Smooth muscle cell (in vitro differentiated cells): Measurements from ENCODE around the gene ZNF10. TPM values are rescaled to one million over a fixed set of nuclear protein-coding genes. Genes with fewer than 3 reads are reported as not detected.
A peak's percentile ranks its signal among the peaks of the same experiment; 100 is the strongest.

ENCODE experiments used
- DNase-seq: peaks from one replicate; lab custom pipeline; 2025; ENCODE audit not compliant: unreplicated experiment; lab: John Stamatoyannopoulos, UW
- H2AFZ ChIP-seq: fragments of 200-600 bp; sonication (generic); 2 replicates; pipeline ENCODE4 v1.6.0; 2016; ENCODE audit warnings: antibody characterized with exemption, low read depth, mild to moderate bottlenecking
- H3F3A ChIP-seq: fragments of 200-600 bp; sonication (generic); 2 replicates; pipeline ENCODE4 v1.6.0; 2017; ENCODE audit warnings: antibody characterized with exemption, low read depth
- H3K27ac ChIP-seq: fragments of 200-600 bp; sonication (generic); 2 replicates; pipeline ENCODE4 v1.5.1; 2016; ENCODE audit warnings: low read depth, mild to moderate bottlenecking
- H3K27me3 ChIP-seq: fragments of 200-600 bp; sonication (generic); 2 replicates; pipeline ENCODE4 v1.6.1; 2016; ENCODE audit warnings: low read depth, mild to moderate bottlenecking
- H3K36me3 ChIP-seq: fragments of 200-600 bp; sonication (generic); 2 replicates; pipeline ENCODE4 v1.5.1; 2016; ENCODE audit warnings: low read depth
- H3K4me1 ChIP-seq: fragments of 200-600 bp; sonication (generic); 2 replicates; pipeline ENCODE4 v1.5.1; 2016; ENCODE audit warnings: low read depth
- H3K4me2 ChIP-seq: fragments of 200-600 bp; sonication (generic); 2 replicates; pipeline ENCODE4 v1.6.0; 2016; ENCODE audit warnings: mild to moderate bottlenecking
- H3K4me3 ChIP-seq: fragments of 200-600 bp; sonication (generic); 2 replicates; pipeline ENCODE4 v1.5.1; 2016; ENCODE audit warnings: mild to moderate bottlenecking
- H3K79me2 ChIP-seq: fragments of 200-600 bp; sonication (generic); 2 replicates; pipeline ENCODE4 v1.6.0; 2016; ENCODE audit warnings: low read depth, mild to moderate bottlenecking
- H3K9ac ChIP-seq: fragments of 200-600 bp; sonication (generic); 2 replicates; pipeline ENCODE4 v1.6.0; 2016; ENCODE audit warnings: low read depth
- H3K9me3 ChIP-seq: fragments of 200-600 bp; sonication (generic); replicated peaks from 2 replicates; pipeline ENCODE4 v1.5.1; 2016; ENCODE audit warnings: low read depth
- H4K20me1 ChIP-seq: fragments of 200-600 bp; sonication (generic); 2 replicates; pipeline ENCODE4 v1.6.0; 2016; ENCODE audit warnings: low read depth
- CTCF ChIP-seq: fragments of 200-600 bp; sonication (generic); IDR thresholded peaks from 2 replicates; pipeline ENCODE4 v1.5.1; 2017; ENCODE audit warnings: borderline replicate concordance, mild to moderate bottlenecking, antibody characterized with exemption; ENCODE audit not compliant: insufficient read depth, poor library complexity, severe bottlenecking
- WGBS: methylation state at CpG from one replicate; pipeline ENCODE4 v1.1.7; 2016; ENCODE audit warnings: low lambda C conversion rate; 5-methylcytosine and 5-hydroxymethylcytosine counted together
- polyA plus RNA-seq: library from polyadenylated mRNA; unstranded; fragments of >200 nt; fragmentation: Nextera tagmentation; extraction: Ambion mirVana; gene quantifications from 2 replicates; pipeline ENCODE4 v1.2.1, GENCODE V29; 2016
- total RNA-seq: library from RNA; depleted of rRNA; stranded (reverse); fragments of >200 nt; gene quantifications from 2 replicates; pipeline ENCODE4 v1.2.3, GENCODE V29; 2014

ZNF10 gene
- total and polyA plus RNA-seq, 2 experiments from 2014 or later: 2.9 to 13.8 TPM

GRCh38 chr12:133120385-133121191 lies 9.8 kb upstream of the ZNF10 start:
- no peak overlapping the region for H2AFZ ChIP-seq
- peaks cover 95% of the 10 kb centered on the region for H3K9me3 ChIP-seq
- H3F3A ChIP-seq: no peaks in the 10 kb centered on the region
- no peak overlapping the region for H3K27ac ChIP-seq
- peaks cover 5% of the 10 kb centered on the region for H3K79me2 ChIP-seq
- H3K4me1 ChIP-seq: no peaks in the 10 kb centered on the region
- 91% methylated on average over 3 of the region's 3 CpGs for WGBS
- DNase-seq: no peak
- peaks cover 62% of the 10 kb centered on the region for H3K36me3 ChIP-seq
- no peaks in the 10 kb centered on the region for H3K27me3 ChIP-seq
- no peaks in the 10 kb centered on the region for H4K20me1 ChIP-seq
- H3K9ac ChIP-seq: no peak overlapping the region
- TF ChIP-seq CTCF: no peak
- H3K4me3 ChIP-seq: no peak overlapping the region
- H3K4me2 ChIP-seq: no peak overlapping the region

GRCh38 chr12:133124674-133125073 lies 5.8 kb upstream of the ZNF10 start:
- TF ChIP-seq CTCF: no peak
- Histone ChIP-seq H4K20me1 (no peaks in the 10 kb centered on the region), H3K27ac (no peak overlapping the region), H3K36me3 (peaks cover 57% of the 10 kb centered on the region), H3K9me3 (peaks cover 84% of the 10 kb centered on the region), H2AFZ (no peak overlapping the region), H3K4me1 (no peaks in the 10 kb centered on the region), H3F3A (no peaks in the 10 kb centered on the region), H3K27me3 (no peaks in the 10 kb centered on the region), H3K4me3 (no peak overlapping the region), H3K79me2 (peaks cover 31% of the 10 kb centered on the region), H3K4me2 (no peak overlapping the region), H3K9ac (no peak overlapping the region)
- DNase-seq: no peak
- WGBS: 96% methylated on average over 2 of the region's 2 CpGs

- Histone ChIP-seq H3K9me3 (peaks cover 37% of the 10 kb centered on the region), H3K27ac (peak overlapping the region; percentile 85), H3K36me3 (peaks cover 27% of the 10 kb centered on the region), H3K27me3 (no peaks in the 10 kb centered on the region), H4K20me1 (no peaks in the 10 kb centered on the region), H3K9ac (peak overlapping the region; percentile 78), H3K4me3 (peak overlapping the region; percentile 68), H3K4me2 (peak overlapping the region; percentile 93), H3K4me1 (peaks cover 7% of the 10 kb centered on the region), H3F3A (no peaks in the 10 kb centered on the region), H3K79me2 (peaks cover 49% of the 10 kb centered on the region), H2AFZ (peak overlapping the region; percentile 99)
- DNase-seq: no peak
- no peak for TF ChIP-seq CTCF
- 44% methylated on average over 14 of the region's 26 CpGs for WGBS
Observed at GRCh38 chr12:133129368-133130037, 924 bp upstream of the ZNF10 start.
